ENCODE data around the gene HEYL.

The HEYL gene

GRCh38 chr1:39615086-39615673 lies 24.3 kb downstream of the HEYL start:
- Histone ChIP-seq H3K4me2 (ENCODE audit: low read length) (no peak overlapping the region), H3K79me2 (ENCODE audit: control insufficient read depth, low read length) (no peaks in the 10 kb centered on the region), H3K9me2 (replicated peaks; ENCODE audit: control insufficient read depth, low read length) (no peaks in the 10 kb centered on the region), H3K4me3 (ENCODE audit: low read length) (no peak overlapping the region), H4K20me1 (ENCODE audit: control insufficient read depth, insufficient read depth, low read depth, low read length) (no peaks in the 10 kb centered on the region), H3K27me3 (ENCODE audit: control insufficient read depth, low read length) (peaks cover 6% of the 10 kb centered on the region), H3K36me3 (ENCODE audit: control insufficient read depth, low read length) (no peaks in the 10 kb centered on the region), H3K27ac (ENCODE audit: low read depth, low read length) (no peak overlapping the region), H3K9me3 (ENCODE audit: control insufficient read depth, insufficient read depth, low read length) (no peaks in the 10 kb centered on the region), H3K4me1 (ENCODE audit: control insufficient read depth, low read length) (no peaks in the 10 kb centered on the region), H3F3A (ENCODE audit: control insufficient read depth, insufficient read depth) (no peaks in the 10 kb centered on the region)
- no peak for TF ChIP-seq EZH2phosphoT487 (IDR thresholded peaks at IDR 0.05; ENCODE audit: borderline replicate concordance, low read length)
- TF ChIP-seq CTCF (IDR thresholded peaks at IDR 0.05; ENCODE audit: low read depth, low read length, poor library complexity, severe bottlenecking) = no peak

- H3K27me3 ChIP-seq (ENCODE audit: control insufficient read depth, low read length) = peaks cover 6% of the 10 kb centered on the region
- no peaks in the 10 kb centered on the region for H4K20me1 ChIP-seq (ENCODE audit: control insufficient read depth, insufficient read depth, low read depth, low read length)
- TF ChIP-seq CTCF (IDR thresholded peaks at IDR 0.05; ENCODE audit: low read depth, low read length, poor library complexity, severe bottlenecking) (no peak), EZH2phosphoT487 (IDR thresholded peaks at IDR 0.05; ENCODE audit: borderline replicate concordance, low read length) (no peak)
- no peaks in the 10 kb centered on the region for H3K79me2 ChIP-seq (ENCODE audit: control insufficient read depth, low read length)
- no peak overlapping the region for H3K27ac ChIP-seq (ENCODE audit: low read depth, low read length)
- no peaks in the 10 kb centered on the region for H3K9me3 ChIP-seq (ENCODE audit: control insufficient read depth, insufficient read depth, low read length)
- H3K36me3 ChIP-seq (ENCODE audit: control insufficient read depth, low read length) = no peaks in the 10 kb centered on the region
- H3K9me2 ChIP-seq (replicated peaks; ENCODE audit: control insufficient read depth, low read length) = no peaks in the 10 kb centered on the region
- H3K4me1 ChIP-seq (ENCODE audit: control insufficient read depth, low read length) = peaks cover 3% of the 10 kb centered on the region
- H3K4me3 ChIP-seq (ENCODE audit: low read length) = no peak overlapping the region
- no peak overlapping the region for H3K4me2 ChIP-seq (ENCODE audit: low read length)
- H3F3A ChIP-seq (ENCODE audit: control insufficient read depth, insufficient read depth) = no peaks in the 10 kb centered on the region
Observed at GRCh38 chr1:39614488-39614887, 25.0 kb downstream of the HEYL start.

GRCh38 chr1:39613250-39613649 lies 26.2 kb downstream of the HEYL start:
- no peaks in the 10 kb centered on the region for H3K79me2 ChIP-seq (ENCODE audit: control insufficient read depth, low read length)
- H4K20me1 ChIP-seq (ENCODE audit: control insufficient read depth, insufficient read depth, low read depth, low read length) = no peaks in the 10 kb centered on the region
- peaks cover 6% of the 10 kb centered on the region for H3K4me1 ChIP-seq (ENCODE audit: control insufficient read depth, low read length)
- H3K4me3 ChIP-seq (ENCODE audit: low read length) = no peak overlapping the region
- peaks cover 6% of the 10 kb centered on the region for H3K27me3 ChIP-seq (ENCODE audit: control insufficient read depth, low read length)
- H3K9me3 ChIP-seq (ENCODE audit: control insufficient read depth, insufficient read depth, low read length) = no peaks in the 10 kb centered on the region
- no peaks in the 10 kb centered on the region for H3K9me2 ChIP-seq (replicated peaks; ENCODE audit: control insufficient read depth, low read length)
- no peak overlapping the region for H3K27ac ChIP-seq (ENCODE audit: low read depth, low read length)
- H3F3A ChIP-seq (ENCODE audit: control insufficient read depth, insufficient read depth) = no peaks in the 10 kb centered on the region
- TF ChIP-seq CTCF (IDR thresholded peaks at IDR 0.05; ENCODE audit: low read depth, low read length, poor library complexity, severe bottlenecking) (no peak), EZH2phosphoT487 (IDR thresholded peaks at IDR 0.05; ENCODE audit: borderline replicate concordance, low read length) (no peak)
- no peak overlapping the region for H3K4me2 ChIP-seq (ENCODE audit: low read length)
- no peaks in the 10 kb centered on the region for H3K36me3 ChIP-seq (ENCODE audit: control insufficient read depth, low read length)
